ENCODE results near the gene RNF39.
"Not testable (repeated sequence)": the region's sequence is repeated elsewhere in the genome, so short reads cannot be mapped to it uniquely, and the experiment has no call there.

The RNF39 gene, protein sequence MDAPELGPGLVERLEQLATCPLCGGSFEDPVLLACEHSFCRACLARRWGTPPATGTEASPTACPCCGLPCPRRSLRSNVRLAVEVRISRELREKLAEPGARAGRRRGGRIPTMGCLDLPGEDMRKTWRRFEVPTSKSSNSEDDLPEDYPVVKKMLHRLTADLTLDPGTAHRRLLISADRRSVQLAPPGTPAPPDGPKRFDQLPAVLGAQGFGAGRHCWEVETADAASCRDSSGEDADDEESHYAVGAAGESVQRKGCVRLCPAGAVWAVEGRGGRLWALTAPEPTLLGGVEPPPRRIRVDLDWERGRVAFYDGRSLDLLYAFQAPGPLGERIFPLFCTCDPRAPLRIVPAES

DNA sequence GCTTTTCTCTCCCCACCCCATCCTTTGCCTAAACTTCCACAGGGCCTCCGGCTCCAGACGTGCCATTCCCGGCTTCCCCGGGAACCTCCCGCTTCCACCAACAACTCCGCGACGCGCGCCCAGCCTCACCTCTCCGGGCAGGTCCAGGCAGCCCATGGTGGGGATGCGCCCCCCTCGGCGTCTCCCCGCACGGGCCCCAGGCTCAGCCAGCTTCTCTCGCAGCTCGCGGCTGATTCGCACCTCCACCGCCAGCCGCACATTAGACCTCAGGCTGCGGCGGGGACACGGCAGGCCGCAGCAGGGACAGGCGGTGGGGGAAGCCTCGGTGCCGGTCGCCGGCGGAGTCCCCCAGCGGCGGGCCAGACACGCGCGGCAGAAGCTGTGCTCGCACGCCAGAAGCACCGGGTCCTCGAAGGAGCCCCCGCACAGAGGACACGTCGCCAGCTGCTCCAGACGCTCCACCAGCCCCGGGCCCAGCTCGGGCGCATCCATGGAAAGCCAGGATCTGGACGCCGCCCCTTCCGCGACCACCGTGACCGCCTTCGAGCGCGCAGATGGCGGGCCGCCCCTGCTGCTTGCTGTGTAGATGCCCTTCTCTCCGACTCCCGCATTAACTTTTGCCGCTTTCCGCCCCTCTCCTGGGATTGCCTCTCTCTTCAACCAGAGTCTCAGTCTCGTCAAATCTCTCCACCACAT is at the start of gene RNF39:
Gene RNF39 (minus strand): TSS at position 676 of the 696 bp plus-strand sequence. CDS start 184 bp downstream, at position 492.
- DNase-seq, result no peak

- no peak for DNase-seq
Measured at GRCh38 chr6:30122515-30122914, 46.9 kb upstream of the RNF39 start.

- DNase-seq, result no peak
Measured at GRCh38 chr6:30121446-30122366, 46.1 kb upstream of the RNF39 start.

- DNase-seq, result not testable (repeated sequence)
Measured at GRCh38 chr6:30118691-30119090, 43.1 kb upstream of the RNF39 start.

DNA sequence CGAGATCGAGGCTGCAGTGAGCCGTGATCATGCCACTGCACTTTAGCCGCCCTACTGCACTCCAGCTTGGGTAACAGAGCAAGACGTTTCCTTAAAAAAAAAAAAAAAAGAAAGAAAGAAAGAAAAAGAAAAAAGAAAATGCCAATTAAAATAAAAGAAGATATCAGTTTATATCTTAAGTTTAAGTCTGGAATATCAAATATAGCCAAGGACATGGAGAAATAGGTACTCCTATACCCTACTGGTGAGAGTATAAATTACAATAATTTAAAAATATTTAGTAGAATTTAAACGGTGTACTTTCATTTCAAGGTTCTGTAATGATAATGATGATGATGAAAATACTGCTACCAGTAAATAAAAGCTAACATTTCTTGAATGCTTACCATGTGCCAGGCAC is 41.2 kb upstream of the RNF39 start:
- no peak for DNase-seq

GRCh38 chr6:30113841-30114240 is 38.3 kb upstream of the RNF39 start:
- no peak for DNase-seq

DNA sequence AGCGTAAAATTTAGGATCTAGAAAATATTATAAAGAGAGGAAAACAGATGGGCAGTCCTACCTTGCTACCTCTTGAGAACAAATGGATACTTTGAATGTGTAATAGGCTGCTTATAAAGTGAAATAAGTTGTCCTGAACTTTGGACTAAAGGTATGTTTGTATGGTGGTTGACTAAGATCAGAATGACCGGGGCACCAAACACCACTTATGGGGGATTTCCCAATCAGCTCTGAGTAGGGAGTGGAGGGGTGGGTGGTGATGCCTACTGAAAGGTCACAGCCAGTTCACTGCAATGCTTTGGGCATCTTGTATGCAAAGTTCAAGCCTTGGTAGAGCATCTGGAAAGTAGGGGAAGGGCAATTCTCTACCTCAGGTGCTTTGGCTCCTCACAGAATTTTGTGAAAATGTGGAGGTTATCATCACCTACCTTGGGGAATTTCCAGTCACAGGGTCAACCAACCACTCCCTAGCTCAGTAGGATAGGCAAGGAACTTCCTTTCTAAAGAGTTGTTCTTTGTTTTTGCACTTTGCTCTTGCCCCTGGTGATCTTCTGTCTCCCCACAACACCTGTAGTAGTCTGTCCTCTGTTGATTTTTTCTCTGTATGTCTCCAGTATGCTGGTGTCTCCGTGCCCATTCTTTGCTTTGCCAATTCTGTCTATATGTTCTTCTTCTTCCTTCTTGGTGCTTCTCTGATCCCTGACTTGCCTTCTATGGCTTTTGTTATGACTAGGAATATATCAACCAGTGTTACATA is 37.6 kb upstream of the RNF39 start, which contains the start of gene TRIM31:
Gene TRIM31 (minus strand): TSS at position 88 of the 757 bp plus-strand sequence. CDS start 285 bp downstream, outside the sequence.
- no peak for DNase-seq

DNA sequence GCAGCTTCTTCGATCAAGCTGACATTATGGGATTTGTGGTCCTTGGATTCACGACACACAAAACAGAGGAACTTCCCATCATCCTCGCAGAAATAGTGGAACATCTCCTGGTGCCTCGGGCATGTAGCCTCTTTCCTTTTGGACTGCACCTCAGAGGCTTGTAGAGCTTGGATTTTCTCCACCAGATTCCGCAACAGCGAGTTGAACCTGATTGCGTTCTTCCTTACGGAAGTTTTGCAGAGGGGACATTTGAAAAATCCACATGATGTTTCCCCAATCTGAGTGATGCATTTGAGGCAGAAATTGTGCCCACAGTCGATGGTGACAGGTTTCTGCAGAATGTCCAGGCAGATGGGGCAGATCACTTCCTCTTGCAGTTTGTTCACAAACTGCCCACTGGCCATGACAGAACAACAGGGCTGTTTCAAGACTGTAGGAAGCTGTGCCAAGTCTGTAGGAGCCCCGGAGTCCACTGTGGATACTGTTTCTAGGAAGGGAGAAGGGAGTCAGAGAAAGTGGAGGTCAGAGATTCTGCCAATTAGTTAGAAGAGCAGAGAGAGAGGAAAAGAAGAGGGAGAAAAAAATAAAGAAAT is 36.9 kb upstream of the RNF39 start:
- no peak for DNase-seq

- no peak for DNase-seq
Measured at GRCh38 chr6:30111266-30111856, 35.8 kb upstream of the RNF39 start.

DNA sequence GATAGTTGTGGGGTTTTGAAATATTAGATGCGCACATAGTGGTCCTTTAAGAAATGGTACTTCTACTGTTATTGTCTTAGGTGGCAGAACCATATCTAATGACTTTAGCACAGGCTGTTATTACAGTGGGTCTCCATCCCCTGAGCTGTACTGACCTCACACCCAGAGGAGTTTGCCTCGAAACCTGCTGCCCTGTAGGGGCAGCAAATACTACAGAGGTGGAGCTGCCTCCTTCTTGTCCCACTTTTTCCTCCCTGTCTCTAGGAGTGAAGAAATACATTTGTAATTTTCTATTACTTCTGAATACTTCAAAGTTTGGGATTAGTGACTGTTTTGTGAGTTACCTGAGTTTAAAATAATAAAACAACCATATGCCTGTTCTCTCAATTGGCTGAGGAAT is 29.1 kb upstream of the RNF39 start:
- no peak for DNase-seq

DNA sequence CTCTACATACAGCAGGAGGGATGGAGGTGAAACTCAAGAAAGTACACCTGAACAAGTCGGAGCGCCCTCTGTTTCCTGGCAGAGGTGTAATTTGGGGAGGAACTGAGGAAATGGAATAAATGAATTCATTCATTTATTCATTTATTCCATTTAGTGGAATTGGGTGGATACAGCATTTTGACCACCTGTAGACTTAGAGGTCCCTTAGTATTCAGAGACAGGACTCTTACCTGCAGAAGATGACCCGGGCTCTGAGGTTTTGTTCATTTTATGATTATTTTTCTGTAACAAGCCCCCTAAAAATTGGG is 28.3 kb upstream of the RNF39 start:
- DNase-seq, result no peak

GRCh38 chr6:30102970-30103871 is 27.7 kb upstream of the RNF39 start:
- peak; percentile 8 for DNase-seq

DNA sequence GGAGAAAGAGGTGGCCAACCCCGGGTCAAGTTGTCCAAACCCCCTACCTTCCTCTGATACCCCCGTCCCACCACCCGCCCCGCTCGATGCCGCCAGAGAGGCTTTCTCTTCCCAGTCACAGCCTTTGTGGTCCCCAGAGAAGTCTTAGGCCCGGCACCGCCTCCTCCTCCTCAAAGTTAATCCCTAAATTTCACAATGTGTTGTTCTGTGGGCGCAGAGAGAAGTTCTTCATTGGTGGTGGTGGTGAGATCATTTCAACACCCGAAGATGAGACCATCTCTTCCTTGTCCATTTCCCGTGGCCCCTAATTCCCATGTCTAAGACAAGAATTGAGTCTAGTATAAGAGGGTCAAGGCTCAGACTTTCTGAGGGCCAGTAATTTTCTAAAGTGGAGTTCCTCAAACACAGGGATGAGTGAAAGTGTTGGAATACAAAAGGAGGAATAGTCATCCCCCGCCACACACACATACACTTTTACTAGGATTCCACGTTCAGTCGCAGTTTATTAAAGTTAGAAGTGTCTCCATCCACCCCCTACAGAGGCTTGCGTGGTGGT is 26.9 kb upstream of the RNF39 start:
- no peak for DNase-seq

DNA sequence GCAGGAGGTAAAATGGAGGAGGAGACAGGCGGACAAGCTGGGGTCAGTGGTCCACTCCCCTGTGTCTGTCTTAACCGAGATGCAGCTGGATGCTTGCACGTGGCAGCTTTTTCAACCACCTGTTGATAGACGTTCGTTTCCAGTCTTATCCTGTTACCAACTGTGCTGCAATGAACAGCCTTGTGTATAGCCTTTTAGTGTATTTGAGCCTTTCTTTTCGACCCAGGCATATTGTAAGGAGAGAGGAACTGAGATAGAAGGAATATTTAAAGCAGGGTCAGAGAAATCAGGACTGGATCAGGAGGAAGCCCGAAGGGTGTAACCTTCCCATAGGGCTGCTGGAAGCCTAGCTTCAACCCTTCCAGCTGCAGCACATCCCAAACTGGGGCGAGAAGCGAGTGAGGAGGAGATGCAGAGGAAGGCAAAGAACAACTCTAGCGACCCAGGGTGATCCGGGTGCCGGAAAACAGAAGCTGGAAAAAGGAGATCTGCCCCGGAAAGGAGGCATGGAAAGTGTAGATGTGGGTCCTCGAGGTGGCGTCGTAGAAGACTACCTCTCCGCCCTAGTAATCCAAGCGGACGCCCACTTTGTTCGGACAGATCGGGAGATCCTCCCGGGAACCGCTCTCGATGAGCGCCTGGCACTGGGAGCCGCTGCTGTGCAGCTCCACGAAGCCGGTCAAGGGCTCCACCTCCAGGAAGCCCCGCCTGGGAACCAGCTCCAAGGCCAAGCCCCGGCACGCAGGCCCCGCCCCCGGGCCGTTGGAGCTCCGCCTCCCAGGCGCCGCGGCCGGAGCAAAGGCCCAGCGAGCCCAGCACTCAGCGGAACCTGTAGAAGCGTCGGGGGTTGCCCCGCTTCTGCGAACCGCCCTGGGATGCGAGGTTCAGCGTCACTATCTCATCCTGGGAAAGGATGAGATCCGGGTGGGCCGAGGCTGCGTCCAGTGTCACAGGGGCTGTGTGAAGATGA is 26.2 kb upstream of the RNF39 start:
- DNase-seq, result no peak

- no peak for DNase-seq
Measured at GRCh38 chr6:30100585-30101443, 25.2 kb upstream of the RNF39 start.

- no peak for DNase-seq
Measured at GRCh38 chr6:30100154-30100553, 24.6 kb upstream of the RNF39 start.

GRCh38 chr6:30097902-30098768 is 22.6 kb upstream of the RNF39 start:
- no peak for DNase-seq
